HL-60/S4 (cell line): ENCODE measurements around the gene KPNA4.

ENCODE experiments used
- in situ Hi-C: fragments of 300-500 bp; cut with MboI; formaldehyde crosslinking; loops from 2 replicates; pipeline ENCODE4 v1.14.3; 2022; ENCODE audit warnings: low sequenced_read_pairs

The KPNA4 gene

DNA sequence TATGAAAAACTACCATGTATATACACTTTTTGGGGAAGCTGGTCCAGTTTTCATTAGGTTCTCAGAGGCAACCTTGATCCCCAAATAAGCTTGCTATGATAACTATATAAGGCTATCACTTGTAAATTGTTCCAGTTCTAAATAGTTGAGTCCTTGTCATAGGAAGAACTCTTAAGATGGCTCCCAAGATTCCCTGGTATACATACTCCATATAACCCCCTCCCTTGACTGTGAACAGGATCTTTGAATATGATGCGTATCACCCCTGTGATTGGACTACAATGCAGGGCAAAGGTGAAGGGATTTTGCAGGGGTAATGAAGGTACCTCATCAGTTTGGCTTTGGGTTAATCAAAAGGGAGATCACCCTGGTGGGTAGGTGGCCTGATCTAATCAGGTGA, 67.2 kb downstream of the KPNA4 start:
- in situ Hi-C loops = loop anchor here (25.0 kb wide), 1 partner anchor 461 kb away; no protein-coding TSS in a partner anchor

DNA sequence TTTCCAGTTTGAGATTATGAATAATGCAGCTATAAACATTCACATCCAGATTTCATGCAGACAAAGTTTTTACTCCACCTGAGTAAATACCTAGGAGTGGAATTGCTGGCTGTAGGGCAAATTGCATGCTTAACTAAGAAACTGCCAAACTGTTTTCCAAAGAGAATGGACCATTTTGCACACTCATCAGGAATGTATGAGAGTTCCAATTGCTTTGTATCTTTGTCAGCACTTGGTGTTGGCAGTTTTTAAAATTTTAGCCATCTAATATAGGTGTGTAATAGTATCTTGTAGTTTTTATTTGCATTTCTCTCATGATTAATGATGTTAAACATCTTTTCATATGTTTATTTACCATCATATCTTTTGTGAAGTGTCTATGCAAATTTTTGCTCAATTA, 75.2 kb downstream of the KPNA4 start:
- in situ Hi-C loops = loop anchor here (25.0 kb wide), 1 partner anchor 453 kb away; no protein-coding TSS in a partner anchor

DNA sequence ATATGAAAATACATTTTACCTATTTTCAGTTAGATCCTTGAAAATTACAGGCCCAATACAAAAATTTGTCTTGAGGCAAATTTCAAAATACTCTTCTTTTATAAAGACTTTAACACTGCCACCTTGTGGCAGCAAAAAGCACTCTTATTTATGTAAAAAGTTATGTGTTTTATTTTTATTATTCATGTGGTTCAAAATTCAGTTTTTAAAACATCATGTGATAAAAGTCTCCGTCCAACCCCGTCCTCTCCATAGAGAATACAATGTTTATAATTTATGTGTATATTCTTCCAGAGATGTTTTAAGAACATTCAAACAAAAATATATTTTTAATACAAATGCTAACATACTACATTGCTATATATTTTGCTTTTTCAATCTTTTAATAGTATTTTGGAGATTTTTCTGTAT, 78.9 kb downstream of the KPNA4 start:
- in situ Hi-C loops = loop anchor here (25.0 kb wide), 1 partner anchor 449 kb away; no protein-coding TSS in a partner anchor

DNA sequence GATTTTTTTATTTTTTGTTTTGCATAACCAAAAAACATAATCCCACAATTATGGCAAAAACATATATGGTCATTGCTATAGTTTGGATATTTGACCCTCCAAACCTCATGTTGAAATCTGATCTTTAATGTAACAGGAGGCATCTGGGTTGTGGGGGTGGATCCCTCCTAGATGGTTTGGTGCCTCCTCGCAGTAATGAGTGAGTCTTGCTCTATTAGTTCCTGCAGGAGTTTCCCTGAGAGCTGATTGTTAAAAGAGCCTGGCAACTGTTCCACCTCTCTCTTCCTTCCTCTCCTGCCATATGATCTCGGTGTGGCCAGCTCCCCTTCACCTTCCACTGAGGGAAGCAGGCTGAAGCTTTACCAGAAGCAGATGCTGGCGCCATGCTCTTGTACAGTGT, 82.6 kb downstream of the KPNA4 start:
- in situ Hi-C loops = loop anchor here (25.0 kb wide), 1 partner anchor 445 kb away; no protein-coding TSS in a partner anchor

DNA sequence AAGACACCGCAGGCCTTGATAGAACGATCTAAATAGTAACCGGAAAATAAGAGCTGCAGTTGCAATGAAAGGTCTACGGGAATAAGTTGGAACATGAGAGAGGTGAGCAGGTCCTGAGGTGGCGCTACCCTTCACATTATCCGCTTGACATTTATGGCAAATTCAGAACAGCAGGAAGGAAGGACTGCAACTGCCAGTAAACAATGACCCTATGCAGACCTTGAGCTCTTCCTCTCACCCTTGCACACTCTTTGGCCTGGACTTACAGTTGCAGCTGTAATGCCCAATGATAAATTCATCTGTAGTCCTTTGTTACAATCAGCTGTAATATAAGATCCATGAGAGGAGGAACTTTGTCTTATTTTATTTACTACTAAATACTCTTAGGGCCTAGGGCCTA, 83.5 kb downstream of the KPNA4 start:
- in situ Hi-C loops = loop anchor here (25.0 kb wide), 1 partner anchor 445 kb away; no protein-coding TSS in a partner anchor

DNA sequence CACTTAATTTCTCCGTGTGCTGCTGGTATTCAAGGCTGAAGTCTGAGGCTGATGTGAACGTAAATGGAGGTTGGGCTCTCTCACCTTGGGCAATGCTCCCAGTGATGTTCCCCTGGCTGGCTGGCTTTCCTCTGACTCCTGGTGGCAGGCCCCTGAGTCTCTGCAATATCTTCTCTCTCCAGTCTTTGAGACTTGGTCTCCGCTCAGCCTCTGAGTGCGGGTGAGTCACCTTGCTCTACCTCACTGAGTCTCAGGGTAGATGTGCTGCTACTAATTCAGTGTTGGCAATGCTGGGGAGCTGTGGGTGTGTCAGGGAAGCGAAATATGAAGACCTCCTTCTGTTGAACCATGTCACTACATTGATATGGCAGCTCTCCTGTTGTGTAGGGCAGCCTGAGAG, 84.4 kb downstream of the KPNA4 start:
- in situ Hi-C loops = loop anchor here (25.0 kb wide), 1 partner anchor 444 kb away; no protein-coding TSS in a partner anchor

DNA sequence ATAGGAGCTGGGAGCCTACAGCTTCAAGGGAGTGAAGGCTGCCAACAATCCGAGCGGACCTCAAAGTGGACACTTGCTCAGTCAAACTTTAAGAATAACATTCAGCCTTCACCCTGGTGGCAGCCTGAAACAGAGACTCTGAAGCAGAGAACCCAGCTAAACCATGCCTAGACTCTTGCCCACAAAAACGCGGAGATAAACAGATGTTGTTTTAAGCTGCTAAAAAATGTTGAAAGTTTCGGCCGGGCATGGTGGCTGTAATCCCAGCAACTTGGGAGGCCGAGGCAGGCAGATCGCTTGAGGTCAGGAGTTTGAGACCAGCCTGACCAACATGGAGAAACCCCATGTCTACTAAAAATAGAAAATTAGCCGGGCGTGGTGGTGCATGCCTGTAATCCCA, 86.0 kb downstream of the KPNA4 start:
- in situ Hi-C loops = loop anchor here (25.0 kb wide), 1 partner anchor 442 kb away; no protein-coding TSS in a partner anchor

DNA sequence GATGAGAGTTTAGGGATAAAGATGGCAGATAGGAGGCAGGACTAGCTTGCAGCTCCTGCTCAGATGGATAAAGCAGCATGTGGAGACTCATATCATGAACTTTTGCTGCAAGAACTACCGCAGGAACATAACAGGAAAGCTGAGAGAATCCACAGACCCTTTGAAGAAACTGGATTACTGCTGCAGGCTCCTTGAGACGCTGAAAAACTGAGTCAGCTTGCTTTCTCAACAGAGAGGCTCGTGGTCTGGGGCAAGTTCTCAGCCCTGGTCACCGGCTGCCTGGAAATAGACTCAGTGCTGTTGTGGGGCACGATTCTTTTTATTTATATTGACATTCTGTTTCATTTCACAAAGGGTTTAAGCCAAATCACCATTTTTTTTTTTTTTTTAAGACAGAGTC, 87.0 kb downstream of the KPNA4 start:
- in situ Hi-C loops = loop anchor here (25.0 kb wide), 1 partner anchor 441 kb away; no protein-coding TSS in a partner anchor

DNA sequence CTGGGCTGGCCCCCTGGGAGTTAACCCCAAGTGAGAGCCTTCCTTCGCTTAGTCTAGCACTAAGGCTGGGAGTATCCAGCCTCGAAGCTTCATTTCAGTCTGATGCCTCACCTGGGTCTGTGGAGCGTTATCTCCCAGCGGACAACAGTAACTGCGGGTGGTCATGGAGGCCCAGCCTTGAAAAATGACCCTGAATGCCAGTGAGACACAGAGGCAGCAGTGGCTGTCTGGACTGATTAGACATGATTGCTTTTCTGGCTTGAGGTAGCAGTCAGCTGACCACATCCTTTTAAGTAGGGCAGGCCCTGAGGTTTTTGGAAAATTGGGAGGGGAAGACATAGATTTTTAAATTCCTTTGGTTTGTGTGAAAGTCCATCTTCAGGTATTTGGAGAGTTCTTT, 87.6 kb downstream of the KPNA4 start:
- in situ Hi-C loops = loop anchor here (25.0 kb wide), 1 partner anchor 440 kb away; no protein-coding TSS in a partner anchor

DNA sequence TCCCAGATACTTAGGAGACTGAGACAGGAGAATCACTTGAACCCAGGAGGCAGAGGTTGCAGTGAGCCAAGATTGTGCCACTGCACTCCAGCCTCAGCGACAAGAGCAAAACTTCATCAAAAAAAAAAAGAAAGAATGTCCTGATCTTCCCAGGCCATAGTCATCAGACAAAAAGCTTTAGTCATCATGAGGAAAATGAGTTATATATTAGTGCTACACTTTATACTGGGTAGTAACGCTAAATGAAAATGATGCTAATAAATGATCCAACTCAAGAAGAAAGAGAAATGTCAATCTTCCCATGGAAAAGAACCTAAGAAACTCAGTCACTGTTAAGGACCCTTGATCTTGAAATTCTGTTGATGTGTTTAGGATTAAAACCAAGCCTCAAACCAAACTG, 89.5 kb downstream of the KPNA4 start:
- in situ Hi-C loops = loop anchor here (25.0 kb wide), 1 partner anchor 439 kb away; no protein-coding TSS in a partner anchor

DNA sequence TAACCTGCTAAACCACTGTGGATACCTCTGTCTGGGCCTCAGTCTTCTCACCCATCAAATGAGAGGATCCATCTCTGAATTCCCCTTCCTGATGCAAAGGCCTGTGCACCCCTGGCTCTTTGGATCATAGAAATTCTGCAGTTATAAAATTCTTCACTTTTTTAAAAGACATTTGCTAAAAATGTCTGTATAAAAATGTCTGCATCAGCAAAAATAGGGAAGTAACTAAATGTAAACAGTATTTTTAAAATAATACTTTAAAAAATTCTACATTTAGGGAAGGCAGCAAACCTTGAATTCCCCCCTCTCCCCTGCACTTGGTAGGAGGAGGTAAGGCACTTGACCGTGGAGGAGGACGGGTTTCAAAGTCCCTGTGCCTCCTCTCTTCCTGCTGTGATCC, 90.2 kb downstream of the KPNA4 start:
- in situ Hi-C loops = loop anchor here (25.0 kb wide), 1 partner anchor 438 kb away; no protein-coding TSS in a partner anchor

DNA sequence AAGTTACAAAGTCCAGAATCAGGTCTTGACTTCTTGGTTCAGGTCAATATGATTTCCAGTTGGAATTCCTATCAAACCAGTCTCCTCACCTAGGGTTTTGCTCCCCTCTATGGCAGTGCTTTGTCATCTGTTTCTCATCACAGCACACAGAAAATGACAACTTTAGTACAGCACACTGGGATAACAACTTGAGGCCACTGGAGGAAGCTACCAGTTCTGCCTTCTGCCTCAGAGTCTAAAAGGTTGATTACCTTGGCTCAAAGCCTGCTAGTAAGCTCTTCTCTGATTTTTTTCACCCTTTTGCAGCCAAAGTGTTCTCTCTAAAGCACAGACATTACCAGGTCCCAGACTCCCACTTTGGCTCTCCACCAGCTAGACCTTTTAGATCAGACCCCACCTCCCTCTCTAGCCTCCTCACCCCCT, 90.9 kb downstream of the KPNA4 start:
- in situ Hi-C loops = no loop called here

DNA sequence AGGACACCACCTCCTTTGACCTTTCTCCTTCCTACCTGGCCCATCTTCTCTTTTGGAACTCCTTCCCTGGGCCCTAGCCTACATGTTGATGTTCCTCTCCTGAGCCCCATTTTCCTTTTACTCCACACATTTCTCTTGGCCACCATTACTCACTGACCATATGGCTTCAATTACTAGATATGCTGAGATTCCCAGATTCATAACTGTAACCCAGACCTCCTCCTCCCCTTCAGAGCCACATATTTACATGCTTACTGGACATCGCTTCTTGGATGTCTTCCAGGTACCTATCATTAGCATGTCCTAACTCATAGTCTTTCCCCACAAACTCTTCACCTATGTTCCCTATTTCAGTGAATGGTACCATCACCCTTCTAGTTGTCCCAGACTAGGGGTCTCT, 91.4 kb downstream of the KPNA4 start:
- in situ Hi-C loops = no loop called here

DNA sequence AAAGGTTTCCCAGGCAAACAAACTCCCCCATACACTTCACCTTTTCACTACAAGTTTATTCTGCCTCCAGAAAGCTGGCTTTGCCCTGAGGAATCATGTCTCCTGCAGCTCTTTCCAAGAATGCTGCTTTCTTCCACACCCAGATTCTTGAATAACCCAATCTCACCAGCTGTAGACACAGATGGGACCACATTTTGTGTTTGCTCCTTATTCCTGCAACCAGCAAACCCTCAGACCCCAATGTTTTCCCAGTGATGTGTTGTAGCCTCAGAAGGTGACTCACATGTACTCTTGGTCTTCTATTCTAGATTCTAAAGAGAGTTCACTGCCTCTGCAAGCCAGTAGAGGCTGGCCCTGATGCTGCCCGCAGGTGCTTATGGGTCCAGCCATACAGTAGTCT, 92.2 kb downstream of the KPNA4 start:
- in situ Hi-C loops = no loop called here

DNA sequence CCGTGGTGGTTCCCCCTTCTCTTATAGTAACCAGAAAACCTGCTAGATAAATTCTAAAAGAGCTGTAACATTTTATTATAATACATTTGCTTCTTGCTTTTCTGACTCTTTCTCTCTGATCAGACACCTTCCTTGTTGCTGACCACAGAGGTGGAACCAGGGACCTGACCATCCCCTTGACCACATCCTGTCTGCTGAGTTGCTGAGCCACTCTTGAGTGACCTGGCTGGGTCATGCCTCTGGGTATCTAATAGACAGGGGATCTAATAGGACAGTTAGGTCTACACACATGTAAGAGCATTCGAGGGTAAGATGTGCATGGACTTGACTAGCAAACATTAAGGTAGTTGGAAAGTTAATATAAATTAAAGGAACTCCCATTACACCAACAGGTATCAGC, 93.0 kb downstream of the KPNA4 start:
- in situ Hi-C loops = no loop called here

DNA sequence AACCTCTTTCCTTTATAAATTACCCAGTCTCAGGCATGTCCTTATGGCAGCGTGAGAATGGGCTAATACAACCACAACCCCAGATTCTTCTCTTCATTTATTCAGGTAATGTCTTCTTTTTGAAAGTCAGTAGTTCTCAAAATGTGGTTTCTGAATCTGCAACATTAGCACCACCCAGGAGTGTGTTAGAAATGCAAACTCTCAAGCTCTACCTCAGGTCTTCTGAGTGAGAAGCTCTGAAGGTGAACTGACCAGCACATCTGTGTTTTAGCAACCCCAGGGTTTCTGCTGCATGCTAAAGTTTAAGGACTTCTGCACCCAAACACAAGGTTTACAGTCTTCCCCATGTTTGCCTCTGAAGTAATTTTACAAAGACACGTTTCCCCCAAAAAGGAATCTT, 93.5 kb downstream of the KPNA4 start:
- in situ Hi-C loops = no loop called here

DNA sequence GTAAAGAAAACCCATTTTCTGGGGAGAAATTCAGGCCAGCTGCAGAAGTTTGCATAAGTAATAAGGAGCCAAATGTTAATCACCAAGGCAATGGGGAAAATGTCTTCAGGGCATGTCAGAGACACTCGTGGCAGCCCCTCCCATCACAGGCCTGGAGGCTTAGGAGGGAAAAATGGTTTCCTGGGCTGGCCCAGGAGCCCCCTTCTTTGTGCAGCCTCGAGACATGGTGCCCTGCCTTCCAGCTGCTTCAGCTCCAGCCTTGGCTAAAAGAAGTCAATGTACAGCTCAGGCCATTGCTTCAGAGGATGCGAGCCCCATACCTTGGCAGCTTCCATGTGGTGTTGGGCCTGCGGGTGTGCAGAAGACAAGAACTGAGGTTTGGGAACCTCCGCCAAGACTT, 95.2 kb downstream of the KPNA4 start:
- in situ Hi-C loops = no loop called here

DNA sequence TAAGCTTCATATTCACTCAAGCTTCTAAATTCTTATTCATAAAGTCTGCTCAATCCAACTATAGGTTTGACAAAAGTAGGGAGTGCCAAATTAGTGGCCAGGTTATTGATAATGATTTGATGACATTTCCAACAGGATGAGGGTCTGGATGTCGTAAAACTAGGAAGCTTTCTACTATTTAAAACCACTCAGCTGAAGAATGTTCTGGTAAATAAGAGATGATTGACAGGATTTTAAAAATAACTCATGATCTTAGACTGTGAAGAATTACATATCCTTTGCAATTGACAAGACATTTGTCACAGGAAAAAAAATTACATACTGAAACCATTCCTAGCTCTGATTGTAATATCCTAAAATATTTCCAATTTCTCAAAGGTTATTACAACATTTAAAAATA, 100.4 kb downstream of the KPNA4 start:
- in situ Hi-C loops = no loop called here

DNA sequence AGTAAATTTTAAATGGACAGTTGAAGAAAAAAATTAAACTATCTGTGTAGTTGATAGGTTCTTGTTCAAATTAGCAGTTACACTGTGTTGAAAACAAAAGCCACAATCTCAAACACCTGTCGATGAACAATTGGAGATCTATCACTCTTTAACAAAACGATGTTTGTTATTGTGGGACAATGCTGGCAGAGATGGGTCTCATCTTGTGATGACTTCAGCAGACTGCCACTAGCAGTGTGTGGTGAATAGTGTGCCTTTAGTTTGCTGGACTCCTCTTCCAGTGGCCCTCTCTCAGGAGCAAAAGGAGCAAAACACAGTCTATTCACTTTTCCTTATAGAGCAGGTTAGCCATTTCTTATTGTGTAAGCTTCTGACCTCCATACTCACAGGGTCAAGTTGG, 101.0 kb downstream of the KPNA4 start:
- in situ Hi-C loops = no loop called here

DNA sequence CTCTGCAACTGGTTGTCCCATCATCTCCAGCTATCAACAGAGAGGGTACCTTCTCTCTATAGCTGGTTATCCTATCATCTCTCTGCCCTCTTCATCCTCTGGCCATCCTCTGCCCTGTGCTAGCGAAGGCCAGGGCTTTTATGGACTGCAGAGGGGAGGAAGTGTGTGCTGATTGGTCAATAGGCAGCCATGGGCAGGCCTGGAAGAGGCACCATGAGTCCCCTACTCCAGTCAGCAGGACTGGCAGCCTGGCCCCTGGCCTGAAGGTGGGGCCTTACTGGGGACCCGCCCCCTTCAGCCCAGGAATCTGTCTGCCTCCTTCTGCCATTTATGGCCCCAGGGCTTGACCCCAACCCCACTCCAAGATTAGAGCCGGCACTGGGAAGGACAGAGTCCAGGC, 105.3 kb downstream of the KPNA4 start:
- in situ Hi-C loops = no loop called here

DNA sequence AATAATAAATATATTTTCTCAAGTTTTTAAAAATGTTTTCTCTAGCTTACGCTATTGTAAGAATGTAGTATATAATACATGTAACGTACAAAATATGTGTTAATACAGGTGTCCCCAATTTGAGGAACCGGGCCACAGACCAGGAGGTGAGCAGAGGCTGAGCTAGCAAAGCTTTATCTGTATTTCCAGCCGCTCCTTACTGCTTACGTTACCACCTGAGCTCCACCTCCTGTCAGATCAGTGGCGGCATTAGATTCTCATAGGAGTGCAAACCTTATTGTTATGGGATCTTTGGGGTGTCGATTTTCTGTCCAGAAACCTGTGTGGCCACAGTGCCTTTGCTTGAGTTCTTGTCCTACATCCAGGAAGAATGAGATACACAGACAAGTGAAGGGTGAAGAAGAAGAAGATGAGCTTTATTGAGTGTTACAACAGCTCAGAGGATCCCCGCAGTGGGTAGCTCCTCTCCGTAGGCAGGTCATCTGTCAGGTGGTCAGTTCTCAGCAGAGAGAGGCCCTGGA, 105.9 kb downstream of the KPNA4 start:
- in situ Hi-C loops = no loop called here

DNA sequence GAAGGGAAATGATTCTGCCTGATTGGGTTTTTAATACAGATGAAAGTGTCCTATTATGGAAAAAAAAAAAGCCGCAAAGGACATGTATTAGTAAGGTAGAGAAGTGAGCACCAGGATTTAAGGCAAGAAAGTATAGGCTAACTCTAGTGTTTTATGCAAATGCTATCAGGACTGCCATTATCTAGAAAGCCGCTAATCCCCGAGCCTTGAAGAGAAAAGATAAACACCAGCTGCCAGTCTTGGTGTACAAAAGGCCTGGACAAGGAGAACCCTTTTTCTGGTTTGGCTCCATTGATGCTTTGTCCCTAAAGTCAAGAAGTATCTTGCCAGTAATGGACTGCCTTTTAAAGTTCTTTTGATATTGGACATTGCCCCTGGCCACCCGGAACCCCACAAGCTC, 107.2 kb downstream of the KPNA4 start:
- in situ Hi-C loops = no loop called here

DNA sequence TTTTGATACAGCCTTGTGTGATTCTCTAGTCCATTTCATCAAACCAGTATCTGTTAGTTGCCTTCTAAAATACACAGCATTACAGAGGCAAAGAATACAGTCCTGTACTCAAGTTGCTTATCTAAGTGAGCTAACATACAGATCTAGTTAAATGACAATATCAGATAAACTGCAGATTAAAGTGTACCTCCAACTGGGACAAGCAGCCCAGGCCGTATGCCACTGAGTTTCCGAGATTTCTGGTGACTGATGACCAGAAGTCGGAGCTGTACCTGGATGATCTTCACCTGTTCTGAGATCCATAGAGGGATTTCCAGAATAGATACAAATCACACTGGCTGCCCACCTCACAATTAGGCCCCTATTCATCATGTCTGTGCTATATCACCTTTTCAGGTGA, 109.5 kb downstream of the KPNA4 start:
- in situ Hi-C loops = no loop called here
